Thoracic aorta (tissue), 2 donors: ENCODE measurements around the gene SDR42E2. TPM values are rescaled to one million over a fixed set of nuclear protein-coding genes. Genes with fewer than 3 reads are reported as not detected.
A peak's percentile ranks its signal among the peaks of the same experiment; 100 is the strongest.

ENCODE experiments used
- ATAC-seq: fragments of 150-250 bp; one replicate; pipeline ENCODE4 v1.8.0; 2017; ENCODE audit warnings: low read depth; ENCODE audit not compliant: insufficient number of reproducible peaks, low FRiP score
- DNase-seq: peaks from one replicate; pipeline ENCODE4 v3.0.0-alpha.2; 2020; ENCODE audit warnings: low spot score
- H3K27ac ChIP-seq, 2 donors: fragments of 200-600 bp; sonication (generic); 1 replicate in 1 of 2; 2 replicates in 1 of 2; pipeline ENCODE4 v1.5.1; 2016; ENCODE audit warnings: mild to moderate bottlenecking in 2 of 2, moderate library complexity in 2 of 2
- H3K27me3 ChIP-seq: fragments of 200-600 bp; sonication (generic); replicated peaks from 2 replicates; pipeline ENCODE4 v1.6.0; 2016; ENCODE audit warnings: mild to moderate bottlenecking; ENCODE audit not compliant: insufficient read depth
- H3K36me3 ChIP-seq: fragments of 200-600 bp; sonication (generic); one replicate; pipeline ENCODE4 v1.5.1; 2016
- H3K4me1 ChIP-seq, 2 donors: fragments of 200-600 bp; sonication (generic); 1 replicate in 1 of 2; 2 replicates in 1 of 2; pipeline versions ENCODE4 v1.5.1 to v1.6.0; 2016; ENCODE audit warnings: low read depth in 2 of 2, mild to moderate bottlenecking in 1 of 2; ENCODE audit not compliant: control insufficient read depth in 1 of 2
- H3K4me3 ChIP-seq: fragments of 200-600 bp; sonication (generic); 2 replicates; pipeline ENCODE4 v1.5.1; 2016; ENCODE audit warnings: mild to moderate bottlenecking
- H3K9me3 ChIP-seq: fragments of 200-600 bp; sonication (generic); 2 replicates; pipeline ENCODE4 v1.5.1; 2016
- total RNA-seq, 2 donors: library from RNA; depleted of rRNA; stranded (reverse); fragments of >200 nt; gene quantifications; one replicate each; pipeline versions ENCODE4 v1.1.0 to v1.2.3, GENCODE V29; 2016
- TF ChIP-seq, protein P1 (sequence below): fragments of 200-600 bp; sonication (generic); IDR thresholded peaks from one replicate; pipeline ENCODE4 v1.5.1; 2019; ENCODE audit warnings: antibody characterized with exemption

The SDR42E2 gene
- total RNA-seq, 2 donors from 2014 or later = not detected

DNA sequence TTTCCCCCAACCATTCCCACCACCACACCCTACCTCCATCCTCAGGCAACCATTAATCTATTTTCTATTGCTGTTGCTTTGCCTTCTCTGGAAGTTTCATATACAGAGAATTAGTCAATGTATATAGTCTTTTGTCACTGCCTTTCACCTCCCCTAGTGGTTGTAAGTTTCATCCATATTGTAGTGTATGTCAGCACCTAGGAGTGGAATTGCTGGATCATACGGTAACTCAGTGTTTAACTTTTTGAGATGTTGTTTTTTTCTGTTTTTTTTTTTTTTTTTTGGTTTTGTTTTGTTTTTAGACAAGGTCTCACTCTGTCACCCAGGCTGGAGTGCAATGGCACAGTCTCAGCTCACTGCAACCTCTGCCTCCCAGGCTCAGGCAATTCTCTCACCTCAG, 60.7 kb downstream of the SDR42E2 start:
- no peaks in the 10 kb centered on the region for H3K27me3 ChIP-seq
- no peak for ATAC-seq
- no peaks in the 10 kb centered on the region for H3K36me3 ChIP-seq
- no peak overlapping the region for H3K4me3 ChIP-seq
- DNase-seq = no peak
- TF ChIP-seq, protein P1, sequence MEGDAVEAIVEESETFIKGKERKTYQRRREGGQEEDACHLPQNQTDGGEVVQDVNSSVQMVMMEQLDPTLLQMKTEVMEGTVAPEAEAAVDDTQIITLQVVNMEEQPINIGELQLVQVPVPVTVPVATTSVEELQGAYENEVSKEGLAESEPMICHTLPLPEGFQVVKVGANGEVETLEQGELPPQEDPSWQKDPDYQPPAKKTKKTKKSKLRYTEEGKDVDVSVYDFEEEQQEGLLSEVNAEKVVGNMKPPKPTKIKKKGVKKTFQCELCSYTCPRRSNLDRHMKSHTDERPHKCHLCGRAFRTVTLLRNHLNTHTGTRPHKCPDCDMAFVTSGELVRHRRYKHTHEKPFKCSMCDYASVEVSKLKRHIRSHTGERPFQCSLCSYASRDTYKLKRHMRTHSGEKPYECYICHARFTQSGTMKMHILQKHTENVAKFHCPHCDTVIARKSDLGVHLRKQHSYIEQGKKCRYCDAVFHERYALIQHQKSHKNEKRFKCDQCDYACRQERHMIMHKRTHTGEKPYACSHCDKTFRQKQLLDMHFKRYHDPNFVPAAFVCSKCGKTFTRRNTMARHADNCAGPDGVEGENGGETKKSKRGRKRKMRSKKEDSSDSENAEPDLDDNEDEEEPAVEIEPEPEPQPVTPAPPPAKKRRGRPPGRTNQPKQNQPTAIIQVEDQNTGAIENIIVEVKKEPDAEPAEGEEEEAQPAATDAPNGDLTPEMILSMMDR = no peak
- no peaks in the 10 kb centered on the region for H3K9me3 ChIP-seq
- peak overlapping the region; percentile 8 to 62 for H3K27ac ChIP-seq
- peaks cover 29 to 69% of the 10 kb centered on the region in 2 donors for H3K4me1 ChIP-seq

DNA sequence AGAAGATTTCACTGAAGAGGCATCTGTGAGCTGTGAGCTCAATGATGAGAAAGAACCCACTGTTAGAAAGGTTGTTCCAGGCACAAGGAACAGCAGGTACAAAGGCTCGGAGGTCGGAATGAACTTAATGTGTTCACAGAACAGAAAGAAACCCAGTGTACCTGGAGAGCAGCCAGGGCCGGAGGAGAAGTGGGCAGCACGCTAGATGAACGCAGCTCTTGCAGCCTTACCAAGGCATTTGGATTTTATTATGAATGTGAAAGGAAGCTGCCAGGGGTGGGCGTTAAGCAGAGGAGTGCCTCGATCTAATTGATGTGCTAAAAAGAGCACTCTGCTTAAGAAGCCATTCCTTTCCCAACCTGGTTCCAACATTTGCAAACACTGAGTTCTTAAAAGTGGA, 62.8 kb downstream of the SDR42E2 start:
- H3K4me3 ChIP-seq = peak overlapping the region; percentile 46
- no peaks in the 10 kb centered on the region for H3K27me3 ChIP-seq
- ATAC-seq (no peak), DNase-seq (no peak)
- H3K4me1 ChIP-seq = peaks cover 21 to 48% of the 10 kb centered on the region in 2 donors
- H3K36me3 ChIP-seq = peaks cover 7% of the 10 kb centered on the region
- TF ChIP-seq, protein P1 = no peak
- peak overlapping the region; percentile 62 to 77 for H3K27ac ChIP-seq
- no peaks in the 10 kb centered on the region for H3K9me3 ChIP-seq

DNA sequence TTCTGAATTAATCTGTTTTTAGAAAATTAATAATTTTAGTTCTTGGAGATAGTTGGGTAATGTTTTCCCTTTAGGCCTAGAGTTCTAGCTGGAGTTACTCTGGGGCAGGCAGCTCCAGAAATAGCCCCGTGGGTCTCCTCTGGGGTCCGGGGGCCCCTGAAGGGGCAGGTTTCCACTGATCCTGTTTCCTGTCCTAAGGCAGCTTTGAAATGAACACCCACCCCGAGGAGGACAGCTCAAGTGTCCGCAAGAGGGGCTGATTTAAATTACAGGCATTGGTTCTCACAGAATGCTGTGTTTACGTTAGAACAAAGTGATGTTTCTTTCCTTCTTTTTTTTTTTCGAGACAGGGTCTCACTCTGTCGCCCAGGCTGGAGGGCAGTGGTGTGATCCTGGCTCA, 67.6 kb downstream of the SDR42E2 start:
- H3K4me3 ChIP-seq = no peak overlapping the region
- no peak for DNase-seq
- peaks cover 3 to 14% of the 10 kb centered on the region in 2 donors for H3K4me1 ChIP-seq
- no peak for ATAC-seq
- H3K27me3 ChIP-seq = no peaks in the 10 kb centered on the region
- no peak overlapping the region for H3K27ac ChIP-seq
- peaks cover 23% of the 10 kb centered on the region for H3K36me3 ChIP-seq
- TF ChIP-seq, protein P1 = no peak
- no peaks in the 10 kb centered on the region for H3K9me3 ChIP-seq

DNA sequence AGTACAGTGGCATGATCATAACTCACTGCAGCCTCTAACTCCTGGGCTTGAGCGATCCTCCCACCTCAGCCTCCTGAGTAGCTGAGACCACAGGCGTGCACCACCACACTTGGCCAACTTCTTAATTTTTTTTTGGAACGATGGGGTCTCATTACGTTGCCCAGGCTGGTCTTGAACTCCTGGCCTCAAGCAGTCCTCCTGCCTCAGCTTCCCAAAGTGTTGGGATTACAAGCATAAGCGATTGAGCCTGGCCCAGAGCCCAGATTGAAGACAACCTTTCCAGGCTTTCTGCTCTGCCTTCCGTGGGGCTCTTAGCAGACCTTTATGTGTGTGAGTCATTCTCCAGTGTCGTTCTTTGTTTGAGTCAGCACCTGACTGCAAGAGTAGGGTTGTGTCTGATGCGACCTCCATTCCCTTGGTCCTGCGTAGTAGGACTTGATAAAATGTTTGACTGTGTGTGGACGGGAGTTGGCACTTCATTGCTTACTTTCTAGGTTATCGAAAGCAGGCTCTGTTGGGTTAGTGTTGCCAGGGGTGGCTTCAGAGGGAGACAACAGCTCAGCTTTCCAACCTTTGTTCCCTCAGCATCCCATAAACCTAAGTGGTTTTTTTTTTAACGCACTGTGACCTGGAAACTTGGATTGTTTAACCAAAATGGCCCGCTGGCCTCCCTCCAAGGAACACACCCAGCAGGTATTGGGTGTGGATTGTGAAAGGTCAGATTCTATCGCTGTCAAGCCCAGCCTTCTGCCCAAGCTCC, 70.2 kb downstream of the SDR42E2 start:
- no peaks in the 10 kb centered on the region for H3K9me3 ChIP-seq
- H3K27ac ChIP-seq = no peak overlapping the region
- no peak overlapping the region for H3K4me3 ChIP-seq

DNA sequence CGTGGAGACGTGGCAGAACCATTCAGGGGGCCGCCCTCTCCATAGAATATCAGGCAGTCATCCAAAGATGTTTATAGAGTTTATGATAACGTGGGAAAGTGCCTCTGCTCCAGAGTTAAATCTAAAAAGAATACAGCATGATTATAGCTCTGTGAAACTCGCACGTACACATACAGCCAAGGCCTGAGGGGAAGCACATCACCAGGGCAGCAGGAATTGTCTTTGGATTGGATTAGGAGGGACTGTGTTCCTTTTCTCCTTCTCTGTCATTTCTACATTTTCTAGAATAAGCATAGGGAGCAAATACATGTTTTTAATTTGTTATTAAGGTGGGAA, 70.7 kb downstream of the SDR42E2 start:
- Histone ChIP-seq H3K27ac (no peak overlapping the region), H3K9me3 (no peaks in the 10 kb centered on the region), H3K36me3 (peaks cover 23% of the 10 kb centered on the region), H3K4me1 (peaks cover 10 to 17% of the 10 kb centered on the region in 2 donors), H3K4me3 (no peak overlapping the region), H3K27me3 (no peaks in the 10 kb centered on the region)
- DNase-seq (no peak), ATAC-seq (no peak)
- TF ChIP-seq, protein P1 = no peak

More for the DNA sequence above, 70.2 kb downstream of the SDR42E2 start:
- H3K4me1 ChIP-seq = peaks cover 10 to 17% of the 10 kb centered on the region in 2 donors
- peaks cover 23% of the 10 kb centered on the region for H3K36me3 ChIP-seq
- TF ChIP-seq, protein P1 = no peak
- DNase-seq (no peak), ATAC-seq (no peak)
- H3K27me3 ChIP-seq = no peaks in the 10 kb centered on the region
